Measurements from ENCODE around the gene TRPV3. TPM values are rescaled to one million over a fixed set of nuclear protein-coding genes. Genes with fewer than 3 reads are reported as not detected.

TRPV3 gene
- total and polyA plus RNA-seq, 9 of the 15 experiments (the other 6 are each of a cell fraction or from before 2014, with no cell fraction given), result 0.03 to 0.42 (median 0.11) TPM; not detected in 1

- WGBS (ENCODE audit: insufficient coverage, low coverage, missing lambda C conversion rate), result 45% methylated on average over 11 of the region's 44 CpGs
- H3K4me3 ChIP-seq, result no peak overlapping the region
- H2AFZ ChIP-seq (ENCODE audit: low read depth, low read length), result peak overlapping the region; percentile 74
- no peaks in the 10 kb centered on the region for H3K9me3 ChIP-seq (replicated peaks; ENCODE audit: control insufficient read depth, insufficient read depth, low read depth, low read length)
- no peak overlapping the region for H3K27ac ChIP-seq (ENCODE audit: extremely low read depth, low read depth, low read length)
- in situ Hi-C loops (cut with MboI) (no loop called here), intact Hi-C loops (cut with micrococcal nuclease) (no loop called here)
- ATAC-seq (peak; percentile 81), FAIRE-seq (no peak), DNase-seq (ENCODE audit: extremely low read depth in 1 of 4, low spot score in 3 of 4) (peak; percentile 30 to 49 (median 42))
- CTCF ChIA-PET (ENCODE audit: low intra/inter-chr PET ratio), result no interaction called here
- no peak overlapping the region for H3K4me2 ChIP-seq (ENCODE audit: insufficient read depth, low read length)
- H3K27me3 ChIP-seq (ENCODE audit: control insufficient read depth in 2 of 2, insufficient read depth in 2 of 2, low read length in 2 of 2), result peaks cover 5 to 33% of the 10 kb centered on the region in 2 experiments; a peak in 4 of 5 replicates
- H3K36me3 ChIP-seq (ENCODE audit: control insufficient read depth, insufficient read depth, low read length), result no peaks in the 10 kb centered on the region
- peaks cover 0 to 8% of the 10 kb centered on the region in 2 experiments; a peak in 1 of 5 replicates for H3K4me1 ChIP-seq (replicated peaks in 1 of 2; ENCODE audit: control insufficient read depth in 2 of 2, insufficient read depth in 2 of 2, low read length in 2 of 2)
- no TSS peak for BruUV-seq (replicated peaks)
- no peaks in the 10 kb centered on the region for H3K79me2 ChIP-seq (ENCODE audit: control insufficient read depth, insufficient read depth, low read length)
- H3K9ac ChIP-seq (ENCODE audit: insufficient read depth in 1 of 2, low read depth in 2 of 2, low read length in 2 of 2), result 0 out of 4 replicates have a peak overlapping the region, but pooled peaks of 1 of the 2 experiments have one; percentile 35
- POLR2A ChIA-PET, result no interaction called here
- H4K20me1 ChIP-seq (replicated peaks; ENCODE audit: control insufficient read depth, insufficient read depth, low read length), result no peaks in the 10 kb centered on the region
- H3K9me1 ChIP-seq (ENCODE audit: control insufficient read depth, insufficient read depth, low read length), result no peaks in the 10 kb centered on the region
- no peak for TF ChIP-seq RAD21 (CRISPR knock-in tag; conservative IDR thresholded peaks at IDR 0.05 in 1 of 2, IDR thresholded peaks at IDR 0.05 in 1 of 2)
- no peak for TF ChIP-seq SIN3A (IDR thresholded peaks at IDR 0.05; ENCODE audit: borderline replicate concordance in 2 of 2, control insufficient read depth in 1 of 2, low read depth in 2 of 2, low read length in 2 of 2)
- peak; percentile 62; the same call in 1 of the 2 replicates for TF ChIP-seq GATAD2A (IDR thresholded peaks at IDR 0.05)
- TF ChIP-seq HDAC2 (IDR thresholded peaks at IDR 0.05), result no peak
- 0 out of 2 replicates have a peak, but pooled peaks have one; percentile 16 for TF ChIP-seq ETV1 (tag; conservative IDR thresholded peaks at IDR 0.05; ENCODE audit: low read depth)
- TF ChIP-seq NRF1 (conservative IDR thresholded peaks at IDR 0.05 in 1 of 2, IDR thresholded peaks at IDR 0.05 in 1 of 2), result peak; percentile 64 to 71; a peak in 3 of 4 replicates
- TF ChIP-seq ZNF318 (IDR thresholded peaks at IDR 0.05; ENCODE audit: borderline replicate concordance in 1 of 2, low read depth in 1 of 2), result no peak
- TF ChIP-seq YBX1 (IDR thresholded peaks at IDR 0.05), result no peak
- no peak for TF ChIP-seq TRIM24 (IDR thresholded peaks at IDR 0.05)
- TF ChIP-seq ASH1L (IDR thresholded peaks at IDR 0.05; ENCODE audit: borderline replicate concordance, low read depth, partially characterized antibody), result no peak
- TF ChIP-seq ATF7 (IDR thresholded peaks at IDR 0.05), result no peak
- no peak for TF ChIP-seq SRSF1 (IDR thresholded peaks at IDR 0.05; ENCODE audit: low read depth, low read length)
- TF ChIP-seq SIRT6 (IDR thresholded peaks at IDR 0.05; ENCODE audit: low read depth, low read length), result no peak
- TF ChIP-seq ZNF165 (CRISPR knock-in tag; IDR thresholded peaks at IDR 0.05; ENCODE audit: borderline replicate concordance), result no peak
These were observed 22.2 kb downstream of the TRPV3 start for GRCh38 chr17:3535253-3535995.
